NCI-H187 (cell line): ENCODE measurements around the gene CCDC8.
"Not testable (repeated sequence)": the region's sequence is repeated elsewhere in the genome, so short reads cannot be mapped to it uniquely, and the experiment has no call there.

ENCODE experiments used
- DNase-seq, 2 experiments: peaks; one replicate each; lab custom pipeline; 2025; lab: John Stamatoyannopoulos, UW

Gene CCDC8

GRCh38 chr19:46383171-46383815 lies 30.1 kb downstream of the CCDC8 start:
- no peak for DNase-seq

- no peak for DNase-seq
These were observed 31.5 kb downstream of the CCDC8 start for GRCh38 chr19:46381756-46382345.

- no peak for DNase-seq
These were observed 32.0 kb downstream of the CCDC8 start for GRCh38 chr19:46381346-46381745.

GRCh38 chr19:46380690-46381089 lies 32.7 kb downstream of the CCDC8 start:
- DNase-seq: no peak

GRCh38 chr19:46378268-46378667 lies 35.1 kb downstream of the CCDC8 start:
- DNase-seq: no peak

GRCh38 chr19:46376241-46377153 lies 36.9 kb downstream of the CCDC8 start:
- DNase-seq: no peak

- not testable (repeated sequence) for DNase-seq
These were observed 37.8 kb downstream of the CCDC8 start for GRCh38 chr19:46375476-46376067.

- DNase-seq: no peak
These were observed 38.6 kb downstream of the CCDC8 start for GRCh38 chr19:46374536-46375475.

GRCh38 chr19:46373491-46374359 lies 39.6 kb downstream of the CCDC8 start:
- peak in 1 of 2 experiments; percentile 18 for DNase-seq

GRCh38 chr19:46372901-46373490 lies 40.4 kb downstream of the CCDC8 start:
- no peak for DNase-seq

GRCh38 chr19:46371371-46371901 lies 41.9 kb downstream of the CCDC8 start:
- no peak for DNase-seq

GRCh38 chr19:46369817-46370216 lies 43.5 kb downstream of the CCDC8 start:
- no peak for DNase-seq

GRCh38 chr19:46368116-46368515 lies 45.2 kb downstream of the CCDC8 start:
- DNase-seq: peak; percentile 28 to 60

GRCh38 chr19:46367426-46367825 lies 45.9 kb downstream of the CCDC8 start:
- no peak for DNase-seq

- DNase-seq: no peak
These were observed 46.6 kb downstream of the CCDC8 start for GRCh38 chr19:46366620-46367292.

GRCh38 chr19:46365561-46365960 lies 47.8 kb downstream of the CCDC8 start:
- DNase-seq: no peak

GRCh38 chr19:46364359-46364758 lies 49.0 kb downstream of the CCDC8 start:
- no peak for DNase-seq

- no peak for DNase-seq
These were observed 51.4 kb downstream of the CCDC8 start for GRCh38 chr19:46361915-46362314.
